ENCODE results near the gene ADAMTS13. TPM values are rescaled to one million over a fixed set of nuclear protein-coding genes. Genes with fewer than 3 reads are reported as not detected.

ADAMTS13 gene
- total RNA-seq, 6 experiments from 2014 or later: 8.1 to 27.7 (median 11.3) TPM

DNA sequence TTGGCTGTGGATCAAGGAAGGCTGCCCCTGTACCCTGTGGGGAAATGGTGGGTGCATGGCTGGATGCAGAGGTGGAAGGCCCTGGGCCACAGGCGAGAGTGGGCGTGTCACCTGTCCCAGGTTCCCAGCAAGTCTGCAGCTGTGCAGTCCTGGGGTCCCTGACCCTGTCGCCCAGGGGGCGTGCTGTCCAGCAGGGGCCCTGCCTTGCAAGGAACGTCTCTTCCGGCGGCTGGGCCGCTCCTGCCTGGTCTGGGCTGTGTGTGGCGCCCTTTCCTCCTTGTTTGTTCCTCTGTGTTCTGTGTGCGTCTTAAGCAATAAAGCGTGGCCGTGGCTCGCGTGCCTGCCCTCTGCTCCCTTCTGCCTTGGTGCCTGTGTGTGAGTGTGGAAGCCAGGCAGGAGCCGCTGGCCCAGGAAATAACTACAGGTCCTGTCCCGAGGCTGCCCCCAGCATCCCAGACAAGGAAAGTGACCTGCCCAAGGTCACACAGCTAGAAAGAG lies 48.3 kb downstream of the ADAMTS13 start:
- Histone ChIP-seq H3K27ac (no peak overlapping the region), H3K36me3 (peaks cover 0 to 29% (median 6%) of the 10 kb centered on the region in 4 donors), H3K9me3 (no peaks in the 10 kb centered on the region), H3K4me1 (peaks cover 0 to 6% (median 0%) of the 10 kb centered on the region in 4 donors), H3K27me3 (no peaks in the 10 kb centered on the region), H3K4me3 (no peak overlapping the region)
- peak in 3 of 4 donors; percentile 9 to 46 (median 22) for ATAC-seq
- intact Hi-C loops (cut with DNase I): no loop called here
- TF ChIP-seq, protein P1, sequence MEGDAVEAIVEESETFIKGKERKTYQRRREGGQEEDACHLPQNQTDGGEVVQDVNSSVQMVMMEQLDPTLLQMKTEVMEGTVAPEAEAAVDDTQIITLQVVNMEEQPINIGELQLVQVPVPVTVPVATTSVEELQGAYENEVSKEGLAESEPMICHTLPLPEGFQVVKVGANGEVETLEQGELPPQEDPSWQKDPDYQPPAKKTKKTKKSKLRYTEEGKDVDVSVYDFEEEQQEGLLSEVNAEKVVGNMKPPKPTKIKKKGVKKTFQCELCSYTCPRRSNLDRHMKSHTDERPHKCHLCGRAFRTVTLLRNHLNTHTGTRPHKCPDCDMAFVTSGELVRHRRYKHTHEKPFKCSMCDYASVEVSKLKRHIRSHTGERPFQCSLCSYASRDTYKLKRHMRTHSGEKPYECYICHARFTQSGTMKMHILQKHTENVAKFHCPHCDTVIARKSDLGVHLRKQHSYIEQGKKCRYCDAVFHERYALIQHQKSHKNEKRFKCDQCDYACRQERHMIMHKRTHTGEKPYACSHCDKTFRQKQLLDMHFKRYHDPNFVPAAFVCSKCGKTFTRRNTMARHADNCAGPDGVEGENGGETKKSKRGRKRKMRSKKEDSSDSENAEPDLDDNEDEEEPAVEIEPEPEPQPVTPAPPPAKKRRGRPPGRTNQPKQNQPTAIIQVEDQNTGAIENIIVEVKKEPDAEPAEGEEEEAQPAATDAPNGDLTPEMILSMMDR (IDR thresholded peaks at IDR 0.05): no peak
- TF ChIP-seq POLR2A (IDR thresholded peaks at IDR 0.05): no peak
- no CpG with 5 or more reads among the region's 16 CpGs for WGBS (ENCODE audit: insufficient coverage, low coverage, low lambda C conversion rate, missing lambda C conversion rate)
- DNase-seq: no peak

- 44% methylated on average over 5 of the region's 7 CpGs for WGBS (ENCODE audit: insufficient coverage, low coverage, low lambda C conversion rate, missing lambda C conversion rate)
- Histone ChIP-seq H3K4me3 (no peak overlapping the region), H3K27ac (no peak overlapping the region), H3K9me3 (no peaks in the 10 kb centered on the region), H3K4me1 (peaks cover 0 to 6% (median 0%) of the 10 kb centered on the region in 4 donors), H3K36me3 (peaks cover 0 to 24% (median 3%) of the 10 kb centered on the region in 4 donors), H3K27me3 (no peaks in the 10 kb centered on the region)
- ATAC-seq (peak in 3 of 4 donors; percentile 20 to 35 (median 26)), DNase-seq (no peak)
- TF ChIP-seq, protein P1 (IDR thresholded peaks at IDR 0.05): no peak
- no peak for TF ChIP-seq POLR2A (IDR thresholded peaks at IDR 0.05)
- intact Hi-C loops (cut with DNase I): no loop called here
Measured at GRCh38 chr9:133470988-133471387, 48.8 kb downstream of the ADAMTS13 start.

DNA sequence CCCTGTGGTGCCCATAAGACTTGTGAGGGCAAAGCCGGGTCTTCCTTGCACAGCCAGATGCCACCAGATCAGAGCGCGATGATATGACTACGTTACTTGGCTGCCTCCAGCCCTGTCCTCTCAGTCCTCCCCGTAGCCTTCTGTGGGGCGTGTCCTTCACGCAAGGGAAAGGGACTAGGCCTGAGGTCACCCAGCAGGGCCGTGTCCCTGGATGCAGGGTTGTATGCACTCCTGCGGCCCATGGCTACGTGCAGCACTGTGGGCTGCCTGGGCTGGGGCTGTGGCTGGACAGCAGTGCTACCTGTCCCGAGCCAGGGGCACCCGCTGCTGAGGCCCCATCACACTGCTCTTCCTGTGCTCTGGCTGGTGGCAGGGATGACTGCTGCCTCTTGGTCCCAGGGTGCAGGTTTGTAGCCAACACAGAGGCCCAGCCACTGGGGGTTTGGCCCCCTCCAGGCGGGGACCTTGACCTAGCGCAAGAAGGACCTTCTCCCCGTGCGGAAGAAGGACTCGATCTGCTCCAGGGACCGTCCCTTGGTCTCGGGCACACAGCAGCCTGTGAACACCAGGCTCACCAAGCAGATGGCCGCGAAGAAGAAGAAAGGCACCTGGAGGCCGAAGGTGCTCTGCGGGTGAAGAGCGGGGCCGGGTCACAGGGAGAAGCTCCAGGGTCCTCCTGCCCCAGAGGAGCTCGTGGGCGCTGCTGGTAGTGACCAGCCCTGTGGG lies 49.5 kb downstream of the ADAMTS13 start:
- H3K27me3 ChIP-seq: no peaks in the 10 kb centered on the region
- H3K9me3 ChIP-seq: no peaks in the 10 kb centered on the region
- 45% methylated on average over 10 of the region's 27 CpGs for WGBS (ENCODE audit: insufficient coverage, low coverage, low lambda C conversion rate, missing lambda C conversion rate)
- H3K4me1 ChIP-seq: peaks cover 0 to 6% (median 0%) of the 10 kb centered on the region in 4 donors
- peak; percentile 45 to 58 (median 49) for ATAC-seq
- peaks cover 0 to 20% (median 0%) of the 10 kb centered on the region in 4 donors for H3K36me3 ChIP-seq
- TF ChIP-seq, protein P1 (IDR thresholded peaks at IDR 0.05): no peak
- no peak for TF ChIP-seq POLR2A (IDR thresholded peaks at IDR 0.05)
- intact Hi-C loops (cut with DNase I): no loop called here
- no peak overlapping the region for H3K4me3 ChIP-seq
- DNase-seq: peak in 1 of 3 donors; percentile 58
- H3K27ac ChIP-seq: no peak overlapping the region

DNA sequence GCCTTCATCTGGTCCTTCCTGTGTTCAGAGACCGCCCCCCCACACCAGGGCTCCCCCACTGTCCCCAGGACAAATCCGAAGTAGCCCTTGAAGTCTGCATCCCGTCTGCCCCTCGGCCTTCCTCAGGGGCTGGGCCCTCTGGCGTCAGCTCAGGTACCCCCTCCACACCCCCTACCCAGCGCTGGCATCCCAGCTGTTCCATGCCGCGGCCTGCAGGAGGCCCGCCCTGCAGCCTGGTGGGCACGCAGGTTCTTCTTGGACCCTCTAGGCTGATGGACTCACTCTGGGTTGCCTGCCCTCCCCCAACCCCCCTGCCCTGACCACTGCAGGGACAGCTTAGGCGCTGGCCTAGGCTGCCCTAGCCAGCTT lies 50.1 kb downstream of the ADAMTS13 start:
- H3K4me3 ChIP-seq: no peak overlapping the region
- intact Hi-C loops (cut with DNase I): no loop called here
- no peak overlapping the region for H3K27ac ChIP-seq
- no peak for ATAC-seq
- TF ChIP-seq, protein P1 (IDR thresholded peaks at IDR 0.05): no peak
- TF ChIP-seq POLR2A (IDR thresholded peaks at IDR 0.05): no peak
- peaks cover 0 to 6% (median 0%) of the 10 kb centered on the region in 4 donors for H3K4me1 ChIP-seq
- H3K27me3 ChIP-seq: no peaks in the 10 kb centered on the region
- H3K36me3 ChIP-seq: peaks cover 0 to 15% (median 0%) of the 10 kb centered on the region in 4 donors
- H3K9me3 ChIP-seq: no peaks in the 10 kb centered on the region
- 89% methylated on average over 3 of the region's 11 CpGs for WGBS (ENCODE audit: insufficient coverage, low coverage, low lambda C conversion rate, missing lambda C conversion rate)
- no peak for DNase-seq
